Measurements from ENCODE around the gene TPRX1.

- TF ChIP-seq POLR2AphosphoS5 (IDR thresholded peaks at IDR 0.05; ENCODE audit: borderline replicate concordance, low read depth, low read length) (no peak), EZH2 (IDR thresholded peaks at IDR 0.05) (no peak)
Measured at GRCh38 chr19:47806435-47806834, 2.1 kb upstream of the TPRX1 start.

Data from SK-N-MC (cell line).